HG02623 (cell line): ENCODE measurements around the gene SIPA1L3.

Source experiments
- ATAC-seq: cut with Tn5 transposase; IDR thresholded peaks from one replicate; pipeline ENCODE4 v1.9.1; 2021; ENCODE audit warnings: moderate library complexity; ENCODE audit not compliant: unreplicated experiment

The SIPA1L3 gene

DNA sequence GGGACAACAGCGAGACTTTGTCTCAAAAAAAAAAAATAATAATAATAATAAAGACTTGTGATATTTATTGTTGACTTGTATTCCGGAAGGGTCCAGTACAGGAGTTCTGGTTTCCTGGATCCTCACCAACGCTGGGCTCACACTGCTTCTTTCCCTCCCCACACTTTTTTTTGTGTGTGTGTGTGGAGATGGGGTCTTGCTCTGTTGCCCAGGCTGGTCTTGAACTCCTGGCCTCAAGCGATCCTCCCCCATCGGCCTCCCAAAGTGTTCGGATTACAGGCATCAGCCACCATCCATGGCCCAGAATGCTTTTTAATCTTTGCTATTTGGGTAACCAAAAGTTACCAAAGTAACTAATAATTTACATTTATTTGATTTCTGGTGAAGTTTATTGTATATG, 39.1 kb downstream of the SIPA1L3 start:
- no peak for ATAC-seq

- no peak for ATAC-seq
These were observed 40.8 kb downstream of the SIPA1L3 start for GRCh38 chr19:37947778-37948177.

- no peak for ATAC-seq
These were observed 41.4 kb downstream of the SIPA1L3 start for GRCh38 chr19:37948362-37948761.

DNA sequence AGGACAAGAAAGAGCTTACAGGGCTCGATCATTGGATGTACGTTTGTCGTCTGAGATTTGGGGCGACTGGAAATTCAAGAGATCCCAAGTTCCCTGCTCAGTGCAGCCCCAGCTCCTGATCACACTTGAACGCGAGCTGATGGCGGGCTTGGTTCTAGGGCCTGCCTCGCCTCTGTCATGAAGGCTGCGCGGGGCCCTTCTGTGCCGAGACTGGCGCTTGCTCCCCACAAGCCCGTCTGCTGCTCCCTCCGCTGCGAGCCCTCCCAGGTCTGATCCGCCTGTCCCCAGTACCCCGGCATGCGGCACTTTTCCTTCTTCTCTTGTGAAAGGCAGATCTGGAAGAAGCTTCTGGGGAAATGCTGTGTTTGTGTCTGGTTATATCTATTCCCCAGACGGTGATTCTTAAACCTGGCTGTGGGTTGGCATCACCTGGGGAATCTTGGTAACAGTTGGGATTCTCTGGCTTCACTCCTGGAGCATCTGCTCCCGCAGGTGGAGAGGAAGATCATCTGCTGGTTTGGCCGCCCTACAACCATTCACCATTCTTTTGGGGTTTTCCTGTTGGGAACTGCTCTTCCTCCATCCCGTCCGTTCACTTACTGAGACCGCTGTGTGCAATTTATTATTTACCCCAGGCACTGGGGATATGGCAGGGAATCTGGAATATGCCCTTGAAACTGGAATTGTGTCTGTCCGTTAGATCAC, 43.6 kb downstream of the SIPA1L3 start:
- no peak for ATAC-seq

- ATAC-seq = no peak
These were observed 44.8 kb downstream of the SIPA1L3 start for GRCh38 chr19:37951816-37952210.

- no peak for ATAC-seq
These were observed 46.3 kb downstream of the SIPA1L3 start for GRCh38 chr19:37953171-37953917.

- ATAC-seq = no peak
These were observed 46.9 kb downstream of the SIPA1L3 start for GRCh38 chr19:37953918-37954303.

DNA sequence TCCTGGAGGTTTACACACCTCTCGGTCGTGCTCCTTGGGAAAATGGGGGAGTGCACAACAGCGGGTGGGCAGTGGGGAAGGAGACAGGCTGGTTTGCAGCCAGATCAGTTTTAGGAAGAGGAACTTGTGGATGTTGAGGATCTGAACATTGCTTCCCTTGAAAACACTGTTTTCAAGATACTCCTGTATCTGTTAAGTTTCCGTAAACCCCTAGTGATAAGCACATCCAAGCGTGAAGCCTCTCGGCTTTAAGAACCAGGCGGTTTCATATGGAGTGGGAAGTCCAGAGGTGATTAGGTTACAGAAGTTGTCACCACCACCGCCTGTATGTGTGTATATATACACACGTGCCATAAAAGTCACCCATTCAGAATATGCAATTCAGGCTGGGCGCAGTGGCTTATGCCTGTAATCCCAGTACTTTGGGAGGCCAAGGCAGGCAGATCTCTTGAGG, 47.4 kb downstream of the SIPA1L3 start:
- no peak for ATAC-seq

- no peak for ATAC-seq
These were observed 49.0 kb downstream of the SIPA1L3 start for GRCh38 chr19:37955986-37956385.

- no peak for ATAC-seq
These were observed 50.2 kb downstream of the SIPA1L3 start for GRCh38 chr19:37957176-37957575.

DNA sequence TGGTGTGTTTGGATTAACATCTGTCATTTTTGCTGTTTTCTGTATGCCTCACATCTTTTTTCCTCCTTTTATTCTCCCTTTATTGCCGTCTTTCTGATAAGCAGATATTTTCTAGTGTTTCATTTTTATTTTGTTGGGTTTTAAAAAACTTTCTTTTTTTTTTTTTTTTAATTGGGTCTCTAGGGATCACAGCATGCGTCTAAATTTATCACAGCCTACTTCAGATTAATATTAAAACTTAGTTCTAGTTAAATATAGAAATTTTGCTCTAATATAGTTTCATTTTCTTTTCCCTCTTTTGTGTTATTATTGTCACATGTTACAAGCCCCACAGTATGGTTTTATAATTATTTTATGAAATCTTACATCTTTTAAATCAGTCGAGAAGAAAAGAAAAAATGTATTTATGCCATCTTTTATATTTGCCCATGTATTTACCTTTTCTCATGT, 52.7 kb downstream of the SIPA1L3 start:
- ATAC-seq = no peak

GRCh38 chr19:37961198-37961597, 54.2 kb downstream of the SIPA1L3 start:
- ATAC-seq = no peak

DNA sequence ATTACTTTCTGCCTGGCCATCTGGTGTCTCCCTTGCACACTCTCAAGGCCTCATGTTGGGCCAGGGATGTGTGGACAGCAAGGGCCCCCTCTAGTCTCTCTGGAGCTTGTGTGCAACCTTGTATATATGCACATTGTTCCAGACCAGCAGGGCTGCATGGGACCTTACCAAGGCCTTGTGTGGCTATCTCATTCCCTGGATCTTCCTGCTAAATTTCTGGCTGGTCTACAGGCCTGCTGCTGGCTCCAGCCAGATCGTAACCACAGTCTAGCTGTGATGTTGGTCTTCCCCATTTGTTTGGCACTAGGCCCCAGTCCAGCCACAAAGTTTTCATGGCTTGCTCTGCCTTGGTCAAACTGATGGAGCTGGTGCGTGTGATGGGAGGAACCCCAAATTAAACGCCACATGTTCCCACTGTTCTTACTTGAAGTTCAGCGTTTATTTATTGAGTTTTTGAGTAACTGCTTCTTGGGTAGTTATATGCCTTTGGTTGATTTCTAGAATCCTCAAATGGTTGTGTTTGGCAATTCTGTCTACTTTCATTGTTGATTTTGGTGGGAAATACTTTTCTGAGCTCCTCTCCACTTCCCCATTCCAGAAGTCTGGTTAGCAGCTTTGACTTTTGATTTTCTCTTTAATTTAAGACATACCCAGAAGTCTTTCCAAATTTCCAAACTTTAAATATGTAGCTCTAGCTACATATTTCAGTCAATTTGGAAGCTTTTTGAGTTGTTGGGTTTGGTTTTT, 56.4 kb downstream of the SIPA1L3 start:
- no peak for ATAC-seq

GRCh38 chr19:37964109-37964508, 57.1 kb downstream of the SIPA1L3 start:
- no peak for ATAC-seq

- no peak for ATAC-seq
These were observed 59.2 kb downstream of the SIPA1L3 start for GRCh38 chr19:37966211-37966661.

DNA sequence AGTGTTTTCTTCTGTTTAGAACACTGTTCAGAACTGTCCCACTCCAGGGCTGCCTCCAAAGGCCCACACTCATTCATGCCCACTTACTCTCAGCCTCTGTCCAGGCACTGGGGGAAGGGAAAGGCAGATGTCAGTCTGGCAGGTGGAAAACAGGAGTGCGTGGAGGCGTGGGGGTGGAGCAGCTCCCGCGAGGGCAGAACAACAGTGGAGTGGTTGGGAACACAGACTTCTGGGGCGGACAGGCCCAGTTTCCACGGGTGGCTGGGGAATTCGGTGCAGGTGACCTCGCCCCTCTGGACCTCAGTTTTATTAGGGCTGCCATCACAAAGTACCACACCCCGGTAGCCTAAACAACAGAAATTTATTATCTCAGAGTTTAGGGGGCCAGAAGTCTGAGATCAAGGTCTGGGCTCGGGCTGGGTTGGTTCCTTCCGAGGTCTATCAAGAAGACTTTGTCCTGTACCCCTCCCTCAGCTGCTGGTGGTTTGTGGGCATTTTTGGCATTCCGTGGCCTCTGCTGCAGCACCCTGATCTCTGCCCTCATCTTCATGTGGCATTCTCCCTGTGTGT, 59.7 kb downstream of the SIPA1L3 start:
- ATAC-seq = no peak

- no peak for ATAC-seq
These were observed 62.7 kb downstream of the SIPA1L3 start for GRCh38 chr19:37969695-37970094.

DNA sequence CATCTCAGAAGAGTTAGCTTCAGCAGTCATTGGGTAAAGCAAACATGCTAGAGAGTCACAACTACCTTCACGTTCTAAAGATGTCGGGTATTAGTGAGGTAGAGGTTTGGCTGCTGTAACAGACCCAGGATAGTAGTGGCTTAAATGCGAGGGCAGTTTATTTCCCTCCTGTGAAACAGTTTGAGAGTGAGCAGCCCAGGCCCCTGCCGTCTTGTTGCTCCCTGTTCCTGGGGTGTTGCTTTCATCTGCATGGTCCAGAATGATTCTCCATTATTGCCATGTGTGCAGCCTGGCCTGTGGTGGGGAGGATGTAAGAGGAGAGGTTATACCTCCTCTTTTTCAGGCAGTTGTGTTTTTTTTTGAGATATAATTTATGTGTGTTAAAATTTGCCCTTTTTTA, 63.7 kb downstream of the SIPA1L3 start:
- ATAC-seq = no peak

DNA sequence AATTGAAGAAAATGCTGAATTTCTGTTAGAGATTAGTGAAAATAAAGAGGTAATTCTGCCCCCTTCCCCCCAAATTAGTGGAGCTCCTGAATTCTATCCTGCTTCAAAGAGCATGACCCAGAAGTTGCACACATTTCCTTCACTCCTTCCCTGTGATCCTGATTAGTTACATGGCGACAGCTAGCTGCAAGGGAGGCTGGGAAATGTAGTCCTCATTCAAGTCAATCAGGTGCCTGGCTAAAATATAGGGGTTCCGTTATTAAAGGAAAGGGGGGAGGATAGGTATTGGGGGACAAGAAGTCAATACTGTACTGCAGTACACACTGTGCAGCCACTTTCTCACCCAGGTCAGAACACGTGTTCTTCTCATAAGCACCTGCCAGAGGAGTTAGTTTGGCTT, 65.8 kb downstream of the SIPA1L3 start:
- no peak for ATAC-seq

DNA sequence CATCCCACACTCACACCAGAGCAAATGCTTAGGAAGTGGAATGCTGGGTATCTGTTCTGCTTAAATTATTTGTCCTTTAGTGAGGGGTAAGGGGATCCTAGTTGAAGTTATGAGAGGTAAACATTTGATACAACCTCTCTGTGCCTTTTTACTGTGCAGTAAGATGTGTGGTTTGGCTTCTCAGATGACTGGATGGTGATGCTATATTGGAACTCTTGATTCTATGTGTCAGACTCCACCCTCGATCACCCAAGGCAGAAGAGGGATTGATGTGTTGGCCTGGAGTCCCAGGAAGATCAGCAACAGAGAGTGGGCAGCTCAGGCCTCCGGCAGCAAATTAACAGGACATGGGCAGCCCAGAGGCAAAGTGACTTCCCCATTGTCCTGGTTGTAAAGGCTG, 66.7 kb downstream of the SIPA1L3 start:
- no peak for ATAC-seq

DNA sequence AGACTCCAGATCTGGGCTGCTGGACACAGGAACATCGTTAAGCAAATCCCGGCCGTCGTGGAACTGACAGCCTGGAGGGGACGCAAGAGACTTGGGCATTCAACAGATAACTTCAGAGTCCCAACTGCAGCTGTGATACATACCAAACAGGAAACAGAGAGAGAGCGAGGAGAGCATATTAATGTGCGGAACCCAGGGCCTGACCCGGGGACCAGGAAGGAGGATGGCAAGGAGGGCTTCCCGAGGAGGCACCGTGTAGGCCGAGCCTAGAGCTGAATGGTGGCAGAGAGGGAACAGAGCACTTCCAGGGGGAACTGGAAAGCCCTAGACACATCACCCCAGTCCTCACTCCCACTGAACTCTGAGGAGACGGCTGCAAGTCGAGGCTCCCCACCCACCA, 68.1 kb downstream of the SIPA1L3 start:
- ATAC-seq = no peak
